Measurements from ENCODE around the gene CLMN. TPM values are rescaled to one million over a fixed set of nuclear protein-coding genes. Genes with fewer than 3 reads are reported as not detected.

The CLMN gene
- total and polyA plus RNA-seq, 10 of the 15 experiments (the other 5 are each of a cell fraction or from before 2014, with no cell fraction given) = 7.8 to 49.3 (median 18.5) TPM

GRCh38 chr14:95137164-95137803, 182.4 kb downstream of the CLMN start:
- Histone ChIP-seq H3K79me2 (ENCODE audit: control insufficient read depth, insufficient read depth, low read length) (peaks cover 62% of the 10 kb centered on the region), H4K20me1 (ENCODE audit: control insufficient read depth, insufficient read depth) (no peaks in the 10 kb centered on the region), H3K4me2 (ENCODE audit: control insufficient read depth, insufficient read depth) (no peak overlapping the region), H3K4me3 (no peak overlapping the region), H3K9ac (ENCODE audit: control insufficient read depth, insufficient read depth, low read length) (no peak overlapping the region), H3K9me3 (replicated peaks; ENCODE audit: control insufficient read depth, insufficient read depth, low read length) (no peaks in the 10 kb centered on the region), H3K27me3 (replicated peaks in 1 of 2; ENCODE audit: control insufficient read depth in 2 of 2, insufficient read depth in 2 of 2, low read length in 1 of 2) (no peaks in the 10 kb centered on the region), H3K4me1 (ENCODE audit: control insufficient read depth, insufficient read depth, low read length) (peaks cover 15% of the 10 kb centered on the region), H3K27ac (ENCODE audit: control insufficient read depth, insufficient read depth) (no peak overlapping the region), H3K36me3 (ENCODE audit: control insufficient read depth in 2 of 2, insufficient read depth in 2 of 2, low read length in 1 of 2) (peaks cover 1 to 23% of the 10 kb centered on the region in 2 experiments; a peak in 3 of 4 replicates), H2AFZ (ENCODE audit: control insufficient read depth, low read depth, low read length) (no peak overlapping the region)
- CTCF ChIA-PET = interaction anchor here (1.5 kb wide), 1 partner anchor 58 kb away, joined by 3 read pairs; no protein-coding TSS in a partner anchor
- RAD21 ChIA-PET (ENCODE audit: unreplicated experiment) = interaction anchor here (1.2 kb wide), 1 partner anchor 225 kb away, joined by 3 read pairs; no protein-coding TSS in a partner anchor
- intact Hi-C loops (cut with micrococcal nuclease; ENCODE audit: unreplicated experiment) = no loop called here
- POLR2A ChIA-PET = interaction anchor here (0.6 kb wide), 1 partner anchor 145 kb away, joined by 3 read pairs; no protein-coding TSS in a partner anchor
- DNase-seq (ENCODE audit: low read depth, low spot score) (no peak), FAIRE-seq (no peak), ATAC-seq (no peak)
- in situ Hi-C loops (cut with MboI) = no loop called here
- BruUV-seq (replicated peaks) = no TSS peak
- 0 out of 2 replicates have a peak, but pooled peaks have one; percentile 24 for TF ChIP-seq EED (IDR thresholded peaks at IDR 0.05; ENCODE audit: low read depth)
- peak; percentile 50 to 52 for TF ChIP-seq IKZF2 (IDR thresholded peaks at IDR 0.05)
- TF ChIP-seq ETV6 (conservative IDR thresholded peaks at IDR 0.05 in 1 of 2, IDR thresholded peaks at IDR 0.05 in 1 of 2; ENCODE audit: borderline replicate concordance in 1 of 2, low read depth in 1 of 2) = peak in 1 of 2 experiments; percentile 50; a peak in 2 of 4 replicates
- TF ChIP-seq SUZ12 (IDR thresholded peaks at IDR 0.05; ENCODE audit: unreplicated experiment) = peak; percentile 26
- 0 out of 2 replicates have a peak, but pooled peaks have one; percentile 6 for TF ChIP-seq SPI1 (IDR thresholded peaks at IDR 0.05; ENCODE audit: borderline replicate concordance, insufficient read depth, low read depth, low read length)
- TF ChIP-seq CBFB (IDR thresholded peaks at IDR 0.05; ENCODE audit: low read depth) = no peak
- no peak for TF ChIP-seq ZBTB4 (CRISPR knock-in tag; IDR thresholded peaks at IDR 0.05)
- SMC1A ChIA-PET (ENCODE audit: uncharacterized antibody, unreplicated experiment) = interaction anchor here (1.0 to 1.5 kb wide), 4 partner anchors 13 to 71 kb away, joined by 3 to 5 read pairs (median 4); no protein-coding TSS in a partner anchor

Measured in GM12878 (cell line).